ENCODE measurements around the gene NINJ2.

The NINJ2 gene

DNA sequence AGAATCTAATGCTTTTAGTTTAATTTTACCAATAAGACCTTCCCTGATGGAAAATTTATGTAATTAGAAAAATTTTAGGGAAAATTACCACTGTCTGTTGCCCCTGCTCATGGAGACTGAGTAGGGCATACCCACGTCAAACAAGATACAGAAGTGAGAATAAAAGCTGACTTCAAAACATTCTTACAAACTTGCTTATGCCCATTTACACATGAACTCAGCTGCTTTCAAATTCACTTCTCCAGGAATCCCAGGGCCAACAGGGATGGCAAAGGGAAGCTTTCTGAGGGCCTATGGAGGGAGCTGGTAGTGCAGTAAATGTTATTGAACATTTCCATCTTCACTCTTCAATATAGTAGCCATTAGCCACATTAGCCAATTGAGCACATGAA is 4.8 kb upstream of the NINJ2 start:
- H3K27ac ChIP-seq: no peak overlapping the region

GRCh38 chr12:666766-667308 is 3.6 kb upstream of the NINJ2 start:
- Histone ChIP-seq H3K9me3 (no peaks in the 10 kb centered on the region), H3K4me1 (ENCODE audit: control insufficient read depth in 1 of 2, insufficient read depth in 1 of 2, low read depth in 1 of 2, low read length in 1 of 2) (peaks cover 52 to 58% of the 10 kb centered on the region in 2 experiments), H3K27me3 (no peaks in the 10 kb centered on the region), H3K27ac (peak overlapping the region; percentile 46), H3K4me3 (ENCODE audit: low read depth in 1 of 2, low read length in 1 of 2) (no peak overlapping the region), H3K36me3 (no peaks in the 10 kb centered on the region)
- no peak for TF ChIP-seq CTCF (IDR thresholded peaks at IDR 0.05)

More for the DNA sequence above, 4.8 kb upstream of the NINJ2 start:
- Histone ChIP-seq H3K9me3 (no peaks in the 10 kb centered on the region), H3K27me3 (no peaks in the 10 kb centered on the region), H3K4me1 (ENCODE audit: control insufficient read depth in 1 of 2, insufficient read depth in 1 of 2, low read depth in 1 of 2, low read length in 1 of 2) (peaks cover 47 to 57% of the 10 kb centered on the region in 2 experiments), H3K4me3 (ENCODE audit: low read depth in 1 of 2, low read length in 1 of 2) (no peak overlapping the region), H3K36me3 (no peaks in the 10 kb centered on the region)
- TF ChIP-seq CTCF (IDR thresholded peaks at IDR 0.05): no peak

GRCh38 chr12:666066-666465 is 2.8 kb upstream of the NINJ2 start:
- Histone ChIP-seq H3K27ac (no peak overlapping the region), H3K27me3 (no peaks in the 10 kb centered on the region), H3K4me1 (ENCODE audit: control insufficient read depth in 1 of 2, insufficient read depth in 1 of 2, low read depth in 1 of 2, low read length in 1 of 2) (peaks cover 60 to 64% of the 10 kb centered on the region in 2 experiments), H3K36me3 (no peaks in the 10 kb centered on the region), H3K4me3 (ENCODE audit: low read depth in 1 of 2, low read length in 1 of 2) (no peak overlapping the region), H3K9me3 (no peaks in the 10 kb centered on the region)
- TF ChIP-seq CTCF (IDR thresholded peaks at IDR 0.05): no peak

GRCh38 chr12:664779-665092 is 1.5 kb upstream of the NINJ2 start:
- peaks cover 67 to 72% of the 10 kb centered on the region in 2 experiments for H3K4me1 ChIP-seq (ENCODE audit: control insufficient read depth in 1 of 2, insufficient read depth in 1 of 2, low read depth in 1 of 2, low read length in 1 of 2)
- TF ChIP-seq CTCF (IDR thresholded peaks at IDR 0.05): no peak
- H3K27ac ChIP-seq: peak overlapping the region; percentile 31
- no peaks in the 10 kb centered on the region for H3K9me3 ChIP-seq
- H3K36me3 ChIP-seq: no peaks in the 10 kb centered on the region
- no peak overlapping the region for H3K4me3 ChIP-seq (ENCODE audit: low read depth in 1 of 2, low read length in 1 of 2)
- H3K27me3 ChIP-seq: no peaks in the 10 kb centered on the region

DNA sequence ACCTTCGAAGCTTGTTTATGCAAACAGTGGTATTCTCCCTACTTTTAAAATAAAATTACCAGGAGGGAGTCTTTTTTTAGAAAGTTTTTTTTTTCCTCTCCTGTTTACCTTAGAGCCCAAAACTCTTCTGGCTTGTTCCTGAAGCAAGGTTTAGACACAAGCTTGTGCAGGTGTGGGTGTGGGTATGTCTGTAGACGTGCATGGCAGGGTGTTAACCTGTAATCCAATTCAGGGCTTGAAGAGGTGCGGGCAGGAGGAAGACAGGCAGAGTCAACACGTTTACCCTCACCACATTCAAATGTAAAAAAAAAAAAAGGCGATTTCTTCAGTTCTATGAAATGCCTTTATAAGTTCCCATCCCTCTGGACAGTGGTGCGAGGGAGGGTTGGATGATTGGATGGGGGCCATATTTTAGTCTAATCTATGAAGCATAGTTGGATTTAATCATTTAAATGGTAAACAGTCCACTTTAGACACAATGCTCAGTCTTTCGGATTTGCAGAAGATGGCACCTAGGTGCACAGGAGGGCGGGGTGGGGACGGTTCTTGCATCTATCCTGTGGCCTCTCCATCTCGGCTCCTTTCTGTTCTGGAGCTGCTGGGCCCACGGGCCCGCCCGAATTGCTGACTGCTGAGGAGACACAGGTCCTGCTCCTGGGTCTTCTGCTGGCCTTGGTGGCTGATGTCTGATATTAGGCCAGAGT is 982 bp upstream of the NINJ2 start:
- H3K4me3 ChIP-seq (ENCODE audit: low read depth in 1 of 2, low read length in 1 of 2): no peak overlapping the region
- H3K4me1 ChIP-seq (ENCODE audit: control insufficient read depth in 1 of 2, insufficient read depth in 1 of 2, low read depth in 1 of 2, low read length in 1 of 2): peaks cover 72 to 77% of the 10 kb centered on the region in 2 experiments
- H3K27me3 ChIP-seq: no peaks in the 10 kb centered on the region
- peak overlapping the region; percentile 85 for H3K27ac ChIP-seq
- TF ChIP-seq CTCF (IDR thresholded peaks at IDR 0.05): no peak
- H3K9me3 ChIP-seq: no peaks in the 10 kb centered on the region
- no peaks in the 10 kb centered on the region for H3K36me3 ChIP-seq
